ENCODE measurements around the gene H1-8. TPM values are rescaled to one million over a fixed set of nuclear protein-coding genes. Genes with fewer than 3 reads are reported as not detected.

The H1-8 gene
- total RNA-seq, 2 donors from 2014 or later = not detected

DNA sequence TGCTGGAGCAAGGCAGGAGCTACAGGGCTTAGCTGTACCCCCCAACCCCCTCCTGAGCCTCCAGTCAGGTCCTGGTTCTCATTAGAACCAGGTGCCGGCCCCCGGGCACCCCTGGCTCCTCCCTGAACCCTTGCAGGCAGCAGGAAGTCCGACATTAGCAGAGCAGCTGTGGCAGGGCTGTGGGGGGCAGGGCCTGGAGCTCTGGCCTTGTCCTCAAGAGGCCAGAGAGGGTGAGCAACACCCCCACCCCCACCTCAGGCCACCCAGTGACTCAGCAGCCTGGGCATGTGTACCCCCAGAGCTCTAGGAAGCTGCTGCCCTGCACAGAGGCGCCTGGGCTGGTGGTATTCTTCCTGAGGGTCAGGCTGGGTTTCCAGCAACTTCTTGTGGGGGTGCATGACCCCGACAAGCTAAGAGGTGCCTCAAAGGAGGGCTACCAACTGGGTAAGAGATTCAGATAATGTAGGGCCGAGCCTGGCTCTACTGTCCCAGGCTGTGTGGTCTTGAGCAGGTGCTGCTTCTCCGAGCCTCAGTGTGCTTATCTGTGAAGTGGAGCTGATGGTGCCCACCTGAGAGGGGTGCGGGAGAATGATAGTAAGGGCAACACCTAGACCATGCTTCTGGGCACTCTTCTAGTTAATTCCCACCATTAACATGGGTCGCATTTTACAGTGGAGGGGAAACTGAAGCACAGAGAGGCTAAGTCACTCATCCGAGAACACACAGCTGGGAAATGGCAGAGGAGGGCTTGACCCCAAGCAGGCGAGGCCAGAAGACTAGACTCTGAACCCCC, 16.0 kb downstream of the H1-8 start:
- H3K36me3 ChIP-seq = peaks cover 41% of the 10 kb centered on the region
- no peak for TF ChIP-seq CTCF (IDR thresholded peaks at IDR 0.05)

DNA sequence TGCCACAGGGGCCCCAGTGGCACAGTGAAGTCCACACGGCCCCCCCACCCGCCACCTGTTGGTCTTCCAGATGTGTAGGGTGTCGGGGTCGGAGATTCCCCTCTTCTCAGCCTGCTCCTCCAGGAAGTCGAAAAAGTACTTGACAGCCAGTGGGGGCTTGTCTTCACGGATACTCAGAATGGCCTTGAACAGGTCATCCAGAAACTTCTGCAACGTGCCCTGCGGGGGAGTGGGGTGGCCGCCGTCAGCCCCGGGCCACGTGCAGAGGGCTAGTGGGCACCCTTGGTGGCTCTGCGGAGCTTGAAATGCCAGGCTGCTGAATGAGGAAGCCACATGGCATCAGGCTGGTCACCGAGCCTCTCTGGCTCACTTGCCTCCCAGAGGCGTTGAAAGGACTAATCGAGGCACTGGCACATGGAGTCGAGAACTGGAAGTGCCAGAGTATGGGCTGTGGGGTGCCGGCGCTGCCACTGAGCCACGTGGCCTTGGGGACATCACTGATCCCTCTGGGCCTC, 16.6 kb downstream of the H1-8 start:
- peak overlapping the region; percentile 77 to 81 for H3K27ac ChIP-seq
- H3K4me3 ChIP-seq = no peak overlapping the region
- no peak for TF ChIP-seq CTCF (IDR thresholded peaks at IDR 0.05)
- H3K9me3 ChIP-seq = no peaks in the 10 kb centered on the region
- peaks cover 43% of the 10 kb centered on the region for H3K36me3 ChIP-seq
- H3K27me3 ChIP-seq = no peaks in the 10 kb centered on the region
- DNase-seq (ENCODE audit: low spot score) = no peak
- H3K4me1 ChIP-seq = peaks cover 0 to 99% of the 10 kb centered on the region in 2 donors

More for the DNA sequence above, 16.0 kb downstream of the H1-8 start:
- Histone ChIP-seq H3K4me1 (peaks cover 0 to 99% of the 10 kb centered on the region in 2 donors), H3K9me3 (no peaks in the 10 kb centered on the region), H3K4me3 (no peak overlapping the region), H3K27ac (peak overlapping the region; percentile 77 to 81), H3K27me3 (no peaks in the 10 kb centered on the region)
- no peak for DNase-seq (ENCODE audit: low spot score)

DNA sequence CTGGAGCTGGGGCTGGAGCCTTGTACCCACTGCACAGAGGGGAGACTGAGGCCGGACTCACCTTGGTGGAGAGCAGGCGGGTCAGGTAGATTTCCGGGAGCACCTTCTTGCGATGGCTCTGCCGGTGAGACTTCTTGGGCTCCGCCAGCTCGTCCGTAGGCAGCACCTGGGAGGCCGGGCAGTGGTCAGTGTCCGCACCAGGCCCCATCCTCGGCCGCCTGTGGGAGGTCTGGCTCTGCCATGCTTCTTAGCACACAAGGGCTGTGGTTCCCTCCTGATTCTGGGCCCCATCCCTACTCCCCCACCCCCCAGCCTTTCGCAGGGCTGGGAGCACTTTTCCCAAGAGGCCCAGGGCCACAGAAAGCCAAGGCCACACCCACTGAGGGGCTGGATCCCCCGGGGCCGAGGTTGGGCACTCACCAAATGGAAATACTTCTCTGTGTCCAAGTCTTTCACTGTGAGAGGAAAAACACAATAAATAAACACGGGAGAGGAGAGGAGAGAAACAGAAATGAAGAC, 17.4 kb downstream of the H1-8 start:
- Histone ChIP-seq H3K27ac (peak overlapping the region; percentile 77 to 81), H3K4me1 (peaks cover 0 to 99% of the 10 kb centered on the region in 2 donors), H3K36me3 (peaks cover 49% of the 10 kb centered on the region), H3K27me3 (no peaks in the 10 kb centered on the region), H3K4me3 (no peak overlapping the region), H3K9me3 (no peaks in the 10 kb centered on the region)
- peak; percentile 74 for DNase-seq (ENCODE audit: low spot score)
- TF ChIP-seq CTCF (IDR thresholded peaks at IDR 0.05) = no peak

DNA sequence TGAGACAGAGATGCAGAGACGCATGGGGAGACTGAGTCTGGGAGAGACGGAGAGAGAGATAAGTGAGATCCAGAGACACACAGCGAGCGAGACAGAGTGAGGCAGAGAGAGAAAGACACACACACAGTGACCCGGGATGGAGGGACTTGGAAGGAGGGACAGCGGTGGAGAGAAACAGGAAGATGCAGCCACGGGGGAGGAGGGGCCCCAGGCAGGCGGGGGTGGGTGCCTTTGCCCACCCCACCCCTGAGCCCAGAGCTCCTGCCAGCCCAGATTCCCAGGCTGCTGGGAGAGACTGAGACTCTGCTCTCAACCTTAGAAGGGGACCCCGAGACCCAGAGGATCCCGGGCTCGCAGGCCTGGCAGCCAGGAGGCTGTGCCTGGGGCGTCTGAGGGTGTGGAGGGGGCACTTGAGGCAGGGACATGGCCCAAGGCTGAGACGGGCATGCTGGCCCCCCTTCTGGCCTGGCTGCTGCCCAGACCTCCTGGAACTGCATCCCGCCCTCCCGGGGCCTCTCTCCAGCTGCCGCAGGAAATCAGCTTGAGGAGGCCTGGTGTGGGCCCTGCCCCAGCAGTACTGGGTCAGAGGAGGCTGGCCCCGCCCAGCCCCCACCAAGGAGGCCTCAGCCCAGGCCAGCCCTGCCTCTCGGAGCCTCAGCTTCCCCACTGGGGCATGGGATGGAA, 18.1 kb downstream of the H1-8 start:
- Histone ChIP-seq H3K9me3 (no peaks in the 10 kb centered on the region), H3K27me3 (no peaks in the 10 kb centered on the region), H3K4me1 (peaks cover 0 to 97% of the 10 kb centered on the region in 2 donors), H3K36me3 (peaks cover 49% of the 10 kb centered on the region), H3K4me3 (no peak overlapping the region), H3K27ac (peak overlapping the region; percentile 77 to 81)
- peak; percentile 91 for DNase-seq (ENCODE audit: low spot score)
- peak in 1 of 2 donors; percentile 15 for TF ChIP-seq CTCF (IDR thresholded peaks at IDR 0.05)

- Histone ChIP-seq H3K4me3 (no peak overlapping the region), H3K27ac (peak overlapping the region; percentile 77 to 81), H3K9me3 (no peaks in the 10 kb centered on the region), H3K27me3 (no peaks in the 10 kb centered on the region), H3K4me1 (peaks cover 0 to 90% of the 10 kb centered on the region in 2 donors), H3K36me3 (peaks cover 49% of the 10 kb centered on the region)
- TF ChIP-seq CTCF (IDR thresholded peaks at IDR 0.05) = no peak
- no peak for DNase-seq (ENCODE audit: low spot score)
These were observed 18.8 kb downstream of the H1-8 start for GRCh38 chr3:129561619-129562248.
